Astrocyte (in vitro differentiated cells and primary cell): Measurements from ENCODE around the gene LMO7.

Experiments used
- CTCF ChIP-seq: IDR thresholded peaks from 2 replicates; pipeline ENCODE4 v1.5.1; 2011; ENCODE audit warnings: low read depth, mild to moderate bottlenecking, inconsistent platforms, low read length, moderate library complexity; ENCODE audit not compliant: insufficient read depth
- EZH2 ChIP-seq: IDR thresholded peaks from 2 replicates; pipeline ENCODE4 v1.6.1; 2012; ENCODE audit warnings: mild to moderate bottlenecking, low read length, inconsistent platforms; ENCODE audit not compliant: insufficient read depth

GRCh38 chr13:75621147-75621546, 15.0 kb upstream of the LMO7 start:
- TF ChIP-seq CTCF = no peak
- no peak for TF ChIP-seq EZH2
